Gastroesophageal sphincter (tissue), 4 donors: Measurements from ENCODE around the gene STXBP1. TPM values are rescaled to one million over a fixed set of nuclear protein-coding genes. Genes with fewer than 3 reads are reported as not detected.

Source experiments
- ATAC-seq: fragments of 150-250 bp; one replicate; pipeline ENCODE4 v1.9.1; 2016; ENCODE audit warnings: mild to moderate bottlenecking, moderate library complexity
- H3K27ac ChIP-seq, 4 donors: fragments of 200-600 bp; sonication (generic) in 3 of 4; 1 replicate in 3 of 4; 2 replicates in 1 of 4; pipeline ENCODE4 v1.5.1; 2016 to 2019
- H3K27me3 ChIP-seq: fragments of 200-600 bp; sonication (generic); one replicate; pipeline ENCODE4 v1.5.1; 2019
- H3K36me3 ChIP-seq, 2 donors: fragments of 200-600 bp; sonication (generic); one replicate each; pipeline ENCODE4 v1.5.1; 2019; ENCODE audit warnings: control low read depth in 1 of 2
- H3K4me1 ChIP-seq, 3 donors: fragments of 200-600 bp; sonication (generic); 1 replicate in 2 of 3; 2 replicates in 1 of 3; pipeline ENCODE4 v1.5.1; 2016 to 2019; ENCODE audit warnings: control low read depth in 2 of 3
- H3K4me3 ChIP-seq, 2 donors: fragments of 200-600 bp; sonication (generic); one replicate each; pipeline ENCODE4 v1.5.1; 2019; ENCODE audit warnings: mild to moderate bottlenecking in 1 of 2, moderate library complexity in 1 of 2
- H3K9me3 ChIP-seq, 3 donors: fragments of 200-600 bp; sonication (generic); one replicate each; pipeline ENCODE4 v1.5.1; 2017 to 2019; ENCODE audit warnings: control low read depth in 2 of 3
- EP300 ChIP-seq: sonication (generic); formaldehyde crosslinking; IDR thresholded peaks from one replicate; pipeline ENCODE4 v1.6.1; 2017; ENCODE audit warnings: antibody characterized with exemption, mild to moderate bottlenecking
- POLR2A ChIP-seq, 2 donors: fragments of 450-650 bp; IDR thresholded peaks; one replicate each; pipeline ENCODE4 v1.6.1; 2017; ENCODE audit warnings: antibody characterized with exemption in 2 of 2, mild to moderate bottlenecking in 2 of 2, moderate library complexity in 1 of 2
- POLR2AphosphoS5 ChIP-seq: sonication (generic); formaldehyde crosslinking; IDR thresholded peaks from one replicate; pipeline ENCODE4 v1.6.1; 2017; ENCODE audit warnings: antibody characterized with exemption
- WGBS, 2 donors: methylation state at CpG; one replicate each; pipeline ENCODE4 v1.1.5; 2018; ENCODE audit warnings: low coverage in 1 of 2; 5-methylcytosine and 5-hydroxymethylcytosine counted together
- total RNA-seq, 4 donors: library from RNA; depleted of rRNA; stranded (reverse); fragments of >200 nt; gene quantifications; one replicate each; pipeline ENCODE4 v1.1.0, GENCODE V29; 2016
- TF ChIP-seq, protein P1 (sequence below), 4 experiments: fragments of 200-600 bp in 2 of 4; fragments of 450-650 bp in 2 of 4; sonication (generic) in 1 of 4; IDR thresholded peaks; one replicate each; pipeline ENCODE4 v1.5.1; 2017 to 2019; ENCODE audit warnings: antibody characterized with exemption in 4 of 4, mild to moderate bottlenecking in 2 of 4, moderate library complexity in 2 of 4

STXBP1 gene
- total RNA-seq, 4 donors from 2014 or later: 25.7 to 47.0 (median 33.1) TPM

GRCh38 chr9:127703289-127703946, 91.3 kb downstream of the STXBP1 start:
- no peak overlapping the region for H3K4me3 ChIP-seq
- H3K27me3 ChIP-seq: peaks cover 17% of the 10 kb centered on the region
- TF ChIP-seq POLR2AphosphoS5: no peak
- TF ChIP-seq, protein P1, sequence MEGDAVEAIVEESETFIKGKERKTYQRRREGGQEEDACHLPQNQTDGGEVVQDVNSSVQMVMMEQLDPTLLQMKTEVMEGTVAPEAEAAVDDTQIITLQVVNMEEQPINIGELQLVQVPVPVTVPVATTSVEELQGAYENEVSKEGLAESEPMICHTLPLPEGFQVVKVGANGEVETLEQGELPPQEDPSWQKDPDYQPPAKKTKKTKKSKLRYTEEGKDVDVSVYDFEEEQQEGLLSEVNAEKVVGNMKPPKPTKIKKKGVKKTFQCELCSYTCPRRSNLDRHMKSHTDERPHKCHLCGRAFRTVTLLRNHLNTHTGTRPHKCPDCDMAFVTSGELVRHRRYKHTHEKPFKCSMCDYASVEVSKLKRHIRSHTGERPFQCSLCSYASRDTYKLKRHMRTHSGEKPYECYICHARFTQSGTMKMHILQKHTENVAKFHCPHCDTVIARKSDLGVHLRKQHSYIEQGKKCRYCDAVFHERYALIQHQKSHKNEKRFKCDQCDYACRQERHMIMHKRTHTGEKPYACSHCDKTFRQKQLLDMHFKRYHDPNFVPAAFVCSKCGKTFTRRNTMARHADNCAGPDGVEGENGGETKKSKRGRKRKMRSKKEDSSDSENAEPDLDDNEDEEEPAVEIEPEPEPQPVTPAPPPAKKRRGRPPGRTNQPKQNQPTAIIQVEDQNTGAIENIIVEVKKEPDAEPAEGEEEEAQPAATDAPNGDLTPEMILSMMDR (IDR thresholded peaks at IDR 0.05): no peak
- TF ChIP-seq EP300: no peak
- TF ChIP-seq POLR2A (IDR thresholded peaks at IDR 0.05): no peak
- no peaks in the 10 kb centered on the region for H3K36me3 ChIP-seq
- 30 to 77% methylated on average over 2 to 6 of the region's 9 CpGs for WGBS, 2 donors
- H3K9me3 ChIP-seq: no peaks in the 10 kb centered on the region
- no peak for ATAC-seq
- peaks cover 0 to 19% (median 3%) of the 10 kb centered on the region in 3 donors for H3K4me1 ChIP-seq
- no peak overlapping the region for H3K27ac ChIP-seq

- no peak overlapping the region for H3K4me3 ChIP-seq
- H3K27me3 ChIP-seq: peaks cover 17% of the 10 kb centered on the region
- no peak for ATAC-seq
- 67% methylated on average over 3 to 7 of the region's 12 CpGs for WGBS, 2 donors
- H3K27ac ChIP-seq: no peak overlapping the region
- H3K4me1 ChIP-seq: no peaks in the 10 kb centered on the region
- TF ChIP-seq POLR2AphosphoS5 (no peak), POLR2A (IDR thresholded peaks at IDR 0.05) (no peak), EP300 (no peak)
- TF ChIP-seq, protein P1 (IDR thresholded peaks at IDR 0.05): no peak
- no peaks in the 10 kb centered on the region for H3K9me3 ChIP-seq
- H3K36me3 ChIP-seq: no peaks in the 10 kb centered on the region
Measured at GRCh38 chr9:127705577-127706379, 93.7 kb downstream of the STXBP1 start.

- WGBS, 2 donors: 80 to 82% methylated on average over 1 to 6 of the region's 11 CpGs
- Histone ChIP-seq H3K4me1 (no peaks in the 10 kb centered on the region), H3K27me3 (peaks cover 17% of the 10 kb centered on the region), H3K27ac (no peak within 1 kb of the TSS), H3K4me3 (no peak within 1 kb of the TSS), H3K36me3 (peaks cover 0 to 4% of the 10 kb centered on the region in 2 donors), H3K9me3 (no peaks in the 10 kb centered on the region)
- no peak for ATAC-seq
- TF ChIP-seq POLR2AphosphoS5 (no peak), EP300 (no peak), POLR2A (IDR thresholded peaks at IDR 0.05) (no peak)
- TF ChIP-seq, protein P1 (IDR thresholded peaks at IDR 0.05): no peak
Measured at GRCh38 chr9:127706836-127707241, 94.8 kb downstream of the STXBP1 start, which contains the start of gene CFAP157. TSS of gene CFAP157 (plus strand) at chr9:127706988. CDS start at chr9:127707032, 44 bp downstream.

- no peak for TF ChIP-seq POLR2A (IDR thresholded peaks at IDR 0.05)
- TF ChIP-seq, protein P1 (IDR thresholded peaks at IDR 0.05): no peak
- no peak for TF ChIP-seq EP300
- TF ChIP-seq POLR2AphosphoS5: no peak
- H3K9me3 ChIP-seq: no peaks in the 10 kb centered on the region
- no peak overlapping the region for H3K27ac ChIP-seq
- no peak for ATAC-seq
- no peak overlapping the region for H3K4me3 ChIP-seq
- H3K27me3 ChIP-seq: peaks cover 17% of the 10 kb centered on the region
- WGBS, 2 donors: 38% methylated on average over 2 of the region's 5 CpGs; no CpG with 5 or more reads in 1 of the 2 donors
- peaks cover 0 to 12% of the 10 kb centered on the region in 2 donors for H3K36me3 ChIP-seq
- no peaks in the 10 kb centered on the region for H3K4me1 ChIP-seq
Measured at GRCh38 chr9:127707766-127708165, 95.7 kb downstream of the STXBP1 start.
